GM12865 (cell line): ENCODE data around the gene SELENOH.

Experiments used
- DNase-seq: peaks from one replicate; pipeline ENCODE4 v3.0.0; 2010; ENCODE audit warnings: low read depth
- H3K4me3 ChIP-seq: 2 replicates; pipeline ENCODE4 v1.5.1; 2011; ENCODE audit warnings: mild to moderate bottlenecking, low read depth, low read length, control low read depth
- TF ChIP-seq, protein P1 (sequence below): IDR thresholded peaks from 2 replicates; pipeline ENCODE4 v1.5.1; 2011; ENCODE audit warnings: low read length, control low read depth, low read depth, inconsistent platforms; ENCODE audit not compliant: insufficient read depth; ENCODE audit errors: missing control alignments

The SELENOH gene

DNA sequence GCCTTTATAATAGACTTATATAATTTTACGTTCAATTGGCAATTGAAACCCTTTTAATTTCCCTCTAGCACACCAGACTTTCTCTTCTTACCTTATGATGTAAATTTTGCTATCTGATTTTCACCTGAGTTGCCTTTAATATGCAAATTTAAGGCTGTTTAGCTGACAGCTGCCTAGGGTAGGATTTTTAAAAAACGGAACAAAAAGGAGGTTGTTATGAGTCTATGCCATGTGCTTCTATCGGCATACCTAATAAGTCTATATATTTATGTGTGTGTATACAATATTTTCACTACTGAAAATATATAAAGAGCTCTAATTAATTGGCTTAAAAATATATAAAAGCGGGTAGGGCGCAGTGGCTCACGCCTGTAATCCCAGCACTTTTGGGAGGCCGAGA is 11.8 kb upstream of the SELENOH start:
- no peak for DNase-seq
- TF ChIP-seq, protein P1, sequence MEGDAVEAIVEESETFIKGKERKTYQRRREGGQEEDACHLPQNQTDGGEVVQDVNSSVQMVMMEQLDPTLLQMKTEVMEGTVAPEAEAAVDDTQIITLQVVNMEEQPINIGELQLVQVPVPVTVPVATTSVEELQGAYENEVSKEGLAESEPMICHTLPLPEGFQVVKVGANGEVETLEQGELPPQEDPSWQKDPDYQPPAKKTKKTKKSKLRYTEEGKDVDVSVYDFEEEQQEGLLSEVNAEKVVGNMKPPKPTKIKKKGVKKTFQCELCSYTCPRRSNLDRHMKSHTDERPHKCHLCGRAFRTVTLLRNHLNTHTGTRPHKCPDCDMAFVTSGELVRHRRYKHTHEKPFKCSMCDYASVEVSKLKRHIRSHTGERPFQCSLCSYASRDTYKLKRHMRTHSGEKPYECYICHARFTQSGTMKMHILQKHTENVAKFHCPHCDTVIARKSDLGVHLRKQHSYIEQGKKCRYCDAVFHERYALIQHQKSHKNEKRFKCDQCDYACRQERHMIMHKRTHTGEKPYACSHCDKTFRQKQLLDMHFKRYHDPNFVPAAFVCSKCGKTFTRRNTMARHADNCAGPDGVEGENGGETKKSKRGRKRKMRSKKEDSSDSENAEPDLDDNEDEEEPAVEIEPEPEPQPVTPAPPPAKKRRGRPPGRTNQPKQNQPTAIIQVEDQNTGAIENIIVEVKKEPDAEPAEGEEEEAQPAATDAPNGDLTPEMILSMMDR, result no peak
- H3K4me3 ChIP-seq, result no peak overlapping the region

- DNase-seq, result no peak
- no peak overlapping the region for H3K4me3 ChIP-seq
- TF ChIP-seq, protein P1, result no peak
Measured at GRCh38 chr11:57732661-57733060, 8.6 kb upstream of the SELENOH start.

- DNase-seq, result peak; percentile 50
- H3K4me3 ChIP-seq, result no peak overlapping the region
- TF ChIP-seq, protein P1, result no peak
Measured at GRCh38 chr11:57735619-57736298, 5.5 kb upstream of the SELENOH start.

- TF ChIP-seq, protein P1, result no peak
- no peak for DNase-seq
- H3K4me3 ChIP-seq, result peak overlapping the region; percentile 82
Measured at GRCh38 chr11:57742087-57742452, 779 bp downstream of the SELENOH start.

GRCh38 chr11:57744357-57744756 is 3.1 kb downstream of the SELENOH start:
- H3K4me3 ChIP-seq, result no peak overlapping the region
- DNase-seq, result no peak
- TF ChIP-seq, protein P1, result no peak

- no peak overlapping the region for H3K4me3 ChIP-seq
- TF ChIP-seq, protein P1, result no peak
- DNase-seq, result no peak
Measured at GRCh38 chr11:57745206-57745605, 3.9 kb downstream of the SELENOH start.

DNA sequence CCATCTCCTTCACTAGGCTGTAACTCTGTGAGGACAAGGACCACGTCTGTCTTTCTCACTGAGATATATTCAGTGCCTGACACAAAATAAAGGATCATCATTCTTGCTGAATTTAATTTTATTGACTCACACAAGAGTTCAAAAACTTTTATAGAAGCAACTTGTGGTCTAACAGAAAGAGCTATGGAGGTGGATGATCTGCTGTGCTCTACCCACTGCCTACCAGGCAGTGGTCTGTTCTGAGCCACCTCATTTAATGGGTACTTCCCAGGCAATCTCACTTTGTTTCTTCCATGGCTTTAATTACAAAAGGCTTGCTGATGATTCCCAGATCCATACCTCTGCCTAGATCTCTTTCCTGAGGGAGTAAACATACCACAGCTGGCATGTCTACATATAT is 5.6 kb downstream of the SELENOH start:
- TF ChIP-seq, protein P1, result no peak
- H3K4me3 ChIP-seq, result no peak overlapping the region
- no peak for DNase-seq
